Astrocyte (in vitro differentiated cells and primary cell): Measurements from ENCODE around the gene LAMA3. TPM values are rescaled to one million over a fixed set of nuclear protein-coding genes. Genes with fewer than 3 reads are reported as not detected.

Experiments used
- DNase-seq: peaks from one replicate; pipeline ENCODE4 v3.0.0-alpha.2; 2010; ENCODE audit warnings: low read depth
- FAIRE-seq: peaks from 2 replicates; lab custom pipeline; 2011; peaks lifted over from hg19 to GRCh38; lab: Jason Lieb, UNC
- H2AFZ ChIP-seq: 2 replicates; pipeline ENCODE4 v1.6.0; 2012; ENCODE audit warnings: low read depth, low read length, inconsistent platforms
- H3K27ac ChIP-seq: 2 replicates; pipeline ENCODE4 v1.5.1; 2011; ENCODE audit warnings: low read depth, low read length, inconsistent platforms
- H3K27me3 ChIP-seq: 2 replicates; pipeline ENCODE4 v1.6.0; 2011; ENCODE audit warnings: low read length, inconsistent platforms; ENCODE audit not compliant: insufficient read depth
- H3K36me3 ChIP-seq: 2 replicates; pipeline ENCODE4 v1.5.1; 2011; ENCODE audit warnings: low read length, inconsistent platforms; ENCODE audit not compliant: insufficient read depth
- H3K4me1 ChIP-seq: 2 replicates; pipeline ENCODE4 v1.5.1; 2011; ENCODE audit warnings: low read length, inconsistent platforms; ENCODE audit not compliant: insufficient read depth
- H3K4me2 ChIP-seq: 2 replicates; pipeline ENCODE4 v1.6.0; 2012; ENCODE audit warnings: low read length, inconsistent platforms
- H3K4me3 ChIP-seq: 2 replicates; pipeline ENCODE4 v1.5.1; 2011; ENCODE audit warnings: low read depth, mild to moderate bottlenecking, low read length, inconsistent platforms; ENCODE audit not compliant: insufficient read depth
- H3K79me2 ChIP-seq: 2 replicates; pipeline ENCODE4 v1.6.0; 2012; ENCODE audit warnings: mild to moderate bottlenecking, low read length, inconsistent platforms; ENCODE audit not compliant: insufficient read depth
- H3K9ac ChIP-seq: 2 replicates; pipeline ENCODE4 v1.6.0; 2012; ENCODE audit warnings: mild to moderate bottlenecking, low read length, inconsistent platforms
- H3K9me3 ChIP-seq: 2 replicates; pipeline ENCODE4 v1.5.1; 2012; ENCODE audit warnings: low read depth, mild to moderate bottlenecking, low read length, inconsistent platforms; ENCODE audit not compliant: insufficient read depth
- H4K20me1 ChIP-seq: 2 replicates; pipeline ENCODE4 v1.6.0; 2012; ENCODE audit warnings: low read length, inconsistent platforms; ENCODE audit not compliant: insufficient read depth
- H3K27ac Mint-ChIP-seq: one replicate; pipeline ENCODE4 v1.8.0; 2021; ENCODE audit warnings: mild to moderate bottlenecking, mixed read lengths; ENCODE audit not compliant: unreplicated experiment
- H3K27me3 Mint-ChIP-seq: one replicate; pipeline ENCODE4 v1.8.0; 2021; ENCODE audit warnings: low read depth, mixed read lengths; ENCODE audit not compliant: unreplicated experiment
- H3K36me3 Mint-ChIP-seq: one replicate; pipeline ENCODE4 v1.8.0; 2021; ENCODE audit warnings: low read depth, mixed read lengths; ENCODE audit not compliant: unreplicated experiment
- H3K4me1 Mint-ChIP-seq: one replicate; pipeline ENCODE4 v1.8.0; 2021; ENCODE audit warnings: low read depth, mixed read lengths; ENCODE audit not compliant: unreplicated experiment
- H3K4me3 Mint-ChIP-seq: one replicate; pipeline ENCODE4 v1.8.0; 2021; ENCODE audit warnings: mild to moderate bottlenecking, moderate library complexity, mixed read lengths; ENCODE audit not compliant: unreplicated experiment
- H3K9me3 Mint-ChIP-seq: one replicate; pipeline ENCODE4 v1.8.0; 2021; ENCODE audit warnings: mild to moderate bottlenecking, mixed read lengths; ENCODE audit not compliant: unreplicated experiment
- EZH2 ChIP-seq: IDR thresholded peaks from 2 replicates; pipeline ENCODE4 v1.6.1; 2012; ENCODE audit warnings: mild to moderate bottlenecking, low read length, inconsistent platforms; ENCODE audit not compliant: insufficient read depth
- total RNA-seq: library from RNA; stranded (reverse); gene quantifications from 2 replicates; pipeline ENCODE4 v1.2.1, GENCODE V29; 2021
- TF ChIP-seq, protein P1 (sequence below): IDR thresholded peaks from 2 replicates; pipeline ENCODE4 v1.5.1; 2011; ENCODE audit warnings: low read depth, mild to moderate bottlenecking, inconsistent platforms, low read length, moderate library complexity; ENCODE audit not compliant: insufficient read depth

The LAMA3 gene
- total RNA-seq, 1 donor from 2014 or later: 0.86 TPM

DNA sequence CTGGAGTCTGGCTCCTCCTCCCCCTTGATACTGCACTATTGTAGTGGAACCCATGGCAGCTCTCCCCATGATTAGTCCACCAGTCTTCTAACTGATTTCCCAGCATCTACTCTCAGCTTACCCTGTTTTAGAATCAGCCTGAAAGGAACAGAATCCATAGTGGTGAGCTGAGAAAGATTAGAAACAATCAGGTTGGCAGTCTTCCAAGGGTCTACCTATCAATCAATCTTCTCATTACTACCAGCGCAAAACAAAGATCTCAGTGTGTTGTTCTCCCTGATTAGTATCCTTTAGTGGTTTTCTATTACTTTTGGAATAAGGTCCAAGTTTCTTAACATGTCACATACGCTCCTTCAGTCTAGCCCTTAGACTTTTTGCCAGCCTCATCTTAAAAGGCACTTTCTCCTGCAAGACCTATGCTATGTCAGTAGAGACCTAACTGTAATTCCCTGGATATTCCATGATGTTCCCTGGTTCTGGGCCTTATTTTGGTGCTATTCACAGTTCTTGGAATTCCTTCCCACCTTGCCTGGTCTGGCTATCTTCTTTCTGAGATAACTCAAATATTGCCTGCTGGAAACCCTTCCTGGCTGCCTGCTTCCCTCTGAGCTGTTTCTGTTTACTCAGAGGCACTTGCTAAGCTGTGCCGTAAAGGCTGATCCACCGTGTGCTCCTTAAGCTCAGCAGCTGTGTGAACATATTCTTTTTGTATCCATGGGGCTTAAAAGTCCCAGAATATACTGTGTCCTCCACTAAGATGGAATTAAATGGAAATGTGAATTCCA lies 32.6 kb downstream of the LAMA3 start:
- Mint-ChIP-seq H3K9me3 (peaks cover 9% of the 10 kb centered on the region), H3K4me3 (no peak overlapping the region), H3K27me3 (peaks cover 4% of the 10 kb centered on the region), H3K4me1 (peaks cover 32% of the 10 kb centered on the region), H3K36me3 (no peaks in the 10 kb centered on the region), H3K27ac (peak overlapping the region; percentile 19)
- TF ChIP-seq, protein P1, sequence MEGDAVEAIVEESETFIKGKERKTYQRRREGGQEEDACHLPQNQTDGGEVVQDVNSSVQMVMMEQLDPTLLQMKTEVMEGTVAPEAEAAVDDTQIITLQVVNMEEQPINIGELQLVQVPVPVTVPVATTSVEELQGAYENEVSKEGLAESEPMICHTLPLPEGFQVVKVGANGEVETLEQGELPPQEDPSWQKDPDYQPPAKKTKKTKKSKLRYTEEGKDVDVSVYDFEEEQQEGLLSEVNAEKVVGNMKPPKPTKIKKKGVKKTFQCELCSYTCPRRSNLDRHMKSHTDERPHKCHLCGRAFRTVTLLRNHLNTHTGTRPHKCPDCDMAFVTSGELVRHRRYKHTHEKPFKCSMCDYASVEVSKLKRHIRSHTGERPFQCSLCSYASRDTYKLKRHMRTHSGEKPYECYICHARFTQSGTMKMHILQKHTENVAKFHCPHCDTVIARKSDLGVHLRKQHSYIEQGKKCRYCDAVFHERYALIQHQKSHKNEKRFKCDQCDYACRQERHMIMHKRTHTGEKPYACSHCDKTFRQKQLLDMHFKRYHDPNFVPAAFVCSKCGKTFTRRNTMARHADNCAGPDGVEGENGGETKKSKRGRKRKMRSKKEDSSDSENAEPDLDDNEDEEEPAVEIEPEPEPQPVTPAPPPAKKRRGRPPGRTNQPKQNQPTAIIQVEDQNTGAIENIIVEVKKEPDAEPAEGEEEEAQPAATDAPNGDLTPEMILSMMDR: no peak
- no peak for TF ChIP-seq EZH2
- H3K79me2 ChIP-seq: no peaks in the 10 kb centered on the region
- H4K20me1 ChIP-seq: no peaks in the 10 kb centered on the region
- no peak for DNase-seq
- H3K4me1 ChIP-seq: peaks cover 27% of the 10 kb centered on the region
- H3K4me3 ChIP-seq: no peak overlapping the region
- H3K9me3 ChIP-seq: no peaks in the 10 kb centered on the region
- H3K36me3 ChIP-seq: no peaks in the 10 kb centered on the region
- H3K9ac ChIP-seq: no peak overlapping the region
- no peak overlapping the region for H3K27ac ChIP-seq
- no peak overlapping the region for H3K4me2 ChIP-seq
- no peak for FAIRE-seq
- no peak overlapping the region for H2AFZ ChIP-seq
- no peaks in the 10 kb centered on the region for H3K27me3 ChIP-seq

- Mint-ChIP-seq H3K27me3 (peaks cover 4% of the 10 kb centered on the region), H3K4me1 (peaks cover 30% of the 10 kb centered on the region), H3K36me3 (no peaks in the 10 kb centered on the region), H3K9me3 (peaks cover 9% of the 10 kb centered on the region), H3K27ac (no peak overlapping the region), H3K4me3 (no peak overlapping the region)
- H3K4me1 ChIP-seq: peaks cover 21% of the 10 kb centered on the region
- H3K9ac ChIP-seq: no peak overlapping the region
- H3K79me2 ChIP-seq: no peaks in the 10 kb centered on the region
- no peak overlapping the region for H3K4me2 ChIP-seq
- no peak overlapping the region for H3K27ac ChIP-seq
- FAIRE-seq: no peak
- no peaks in the 10 kb centered on the region for H3K9me3 ChIP-seq
- no peaks in the 10 kb centered on the region for H3K36me3 ChIP-seq
- no peak overlapping the region for H2AFZ ChIP-seq
- H4K20me1 ChIP-seq: no peaks in the 10 kb centered on the region
- no peaks in the 10 kb centered on the region for H3K27me3 ChIP-seq
- DNase-seq: no peak
- no peak overlapping the region for H3K4me3 ChIP-seq
- TF ChIP-seq, protein P1: no peak
- TF ChIP-seq EZH2: no peak
Observed at GRCh38 chr18:23722646-23723045, 33.4 kb downstream of the LAMA3 start.

GRCh38 chr18:23723121-23723520 lies 33.9 kb downstream of the LAMA3 start:
- H3K4me1 Mint-ChIP-seq: peaks cover 25% of the 10 kb centered on the region
- Histone ChIP-seq H2AFZ (no peak overlapping the region), H3K27me3 (no peaks in the 10 kb centered on the region), H3K79me2 (no peaks in the 10 kb centered on the region), H3K4me3 (no peak overlapping the region), H4K20me1 (no peaks in the 10 kb centered on the region), H3K4me2 (no peak overlapping the region), H3K4me1 (peaks cover 18% of the 10 kb centered on the region), H3K9ac (no peak overlapping the region), H3K9me3 (no peaks in the 10 kb centered on the region), H3K36me3 (no peaks in the 10 kb centered on the region), H3K27ac (no peak overlapping the region)
- H3K9me3 Mint-ChIP-seq: peaks cover 9% of the 10 kb centered on the region
- H3K4me3 Mint-ChIP-seq: no peak overlapping the region
- TF ChIP-seq, protein P1: no peak
- no peak for TF ChIP-seq EZH2
- H3K36me3 Mint-ChIP-seq: no peaks in the 10 kb centered on the region
- DNase-seq: peak; percentile 30
- no peak for FAIRE-seq
- H3K27ac Mint-ChIP-seq: no peak overlapping the region
- peaks cover 4% of the 10 kb centered on the region for H3K27me3 Mint-ChIP-seq
